NCI-H2171 (cell line): ENCODE data around the gene TNFAIP8L1.

Experiments
- DNase-seq: peaks from one replicate; lab custom pipeline; 2025; lab: John Stamatoyannopoulos, UW

TNFAIP8L1 gene

DNA sequence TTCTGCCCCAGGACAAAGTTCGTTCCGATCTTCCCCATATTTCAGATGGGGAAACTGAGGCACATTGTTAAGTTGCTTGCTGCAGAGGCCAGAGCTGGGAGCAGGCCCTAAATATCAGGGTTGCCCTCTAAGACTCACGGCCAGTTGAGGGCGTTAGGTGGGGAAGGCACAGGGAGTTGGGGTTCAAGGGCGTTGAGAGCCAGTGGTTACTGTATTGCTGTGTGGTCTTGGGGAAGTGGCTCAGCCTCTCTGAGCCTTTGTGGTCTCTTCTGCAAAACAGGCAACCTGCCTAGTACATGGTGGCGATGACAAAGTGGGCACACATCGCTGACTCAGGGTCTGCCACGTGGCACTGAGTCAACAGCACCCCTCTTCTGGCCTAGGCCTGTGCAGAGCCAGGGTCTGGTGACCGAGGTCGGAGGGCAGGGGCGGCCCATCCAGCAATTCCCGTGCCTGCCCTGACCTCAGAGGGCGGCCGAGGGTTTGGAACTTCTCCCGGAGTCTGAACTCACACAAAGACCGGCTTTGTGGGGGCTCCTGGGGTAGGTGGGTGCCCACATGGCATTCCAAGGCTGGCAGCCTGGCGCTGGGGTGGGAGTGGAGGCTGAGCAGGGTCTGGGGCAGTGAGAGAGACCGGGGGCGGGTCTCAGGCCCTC, 10.2 kb downstream of the TNFAIP8L1 start:
- DNase-seq = no peak

DNA sequence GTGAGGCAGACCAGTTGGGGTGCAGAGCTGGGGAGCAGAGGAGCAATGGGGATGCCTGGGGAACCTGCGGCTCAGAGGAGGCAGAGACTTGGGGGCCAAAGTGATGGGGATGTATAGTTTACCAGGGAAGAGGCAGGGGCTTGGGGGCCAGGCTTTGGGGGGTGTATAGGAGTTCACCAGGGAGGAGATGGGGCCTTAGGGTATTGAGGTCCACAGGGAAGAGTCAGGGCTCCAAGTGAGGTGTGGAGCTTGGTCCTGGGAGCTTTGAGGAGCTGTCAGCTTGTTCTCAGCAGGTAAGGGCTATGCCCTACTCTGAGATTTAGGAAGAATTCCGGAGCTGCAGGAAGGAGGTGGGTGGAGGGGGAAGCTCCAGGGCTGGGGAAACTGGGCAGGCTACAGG, 10.8 kb downstream of the TNFAIP8L1 start:
- DNase-seq = no peak

DNA sequence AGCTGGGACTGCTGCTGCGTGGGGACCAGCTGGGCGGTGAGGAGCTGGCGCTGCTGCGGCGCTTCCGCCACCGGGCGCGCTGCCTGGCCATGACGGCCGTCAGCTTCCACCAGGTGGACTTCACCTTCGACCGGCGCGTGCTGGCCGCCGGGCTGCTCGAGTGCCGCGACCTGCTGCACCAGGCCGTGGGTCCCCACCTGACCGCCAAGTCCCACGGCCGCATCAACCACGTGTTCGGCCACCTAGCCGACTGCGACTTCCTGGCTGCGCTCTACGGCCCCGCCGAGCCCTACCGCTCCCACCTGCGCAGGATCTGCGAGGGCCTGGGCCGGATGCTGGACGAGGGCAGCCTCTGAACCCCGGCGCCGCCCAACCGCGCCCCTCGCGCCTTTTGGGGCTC, 12.8 kb downstream of the TNFAIP8L1 start:
- DNase-seq = no peak

DNA sequence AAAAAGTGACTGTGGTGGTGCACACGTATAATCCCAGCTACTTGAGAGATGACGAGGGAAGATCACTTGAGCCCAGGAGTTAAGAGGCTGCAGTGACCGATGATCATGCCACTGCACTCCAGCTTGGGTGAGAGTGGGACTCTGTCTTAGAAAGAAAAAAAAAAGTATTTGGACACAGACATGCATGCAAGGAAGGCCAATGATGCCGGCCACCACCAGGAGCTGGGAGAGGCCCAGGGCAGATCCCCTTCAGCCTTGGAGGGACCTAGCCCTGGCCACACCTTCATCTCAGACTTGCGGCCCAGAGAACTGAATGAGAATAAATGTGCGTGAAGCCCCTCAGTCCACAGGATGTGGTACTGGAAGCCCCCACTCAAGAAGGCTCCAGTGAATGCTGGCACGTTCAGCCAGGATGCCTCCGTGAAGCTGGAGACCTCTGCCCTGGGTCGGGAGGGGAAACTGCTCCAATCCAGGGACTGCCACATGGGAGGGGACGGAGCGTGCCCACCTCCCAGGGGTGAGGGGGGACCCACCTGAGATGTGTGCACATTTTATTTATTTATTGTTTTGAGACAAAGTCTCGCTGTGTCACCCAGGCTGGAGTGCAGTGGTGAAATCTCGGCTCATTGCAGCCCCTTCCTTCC, 14.6 kb downstream of the TNFAIP8L1 start:
- DNase-seq = no peak

DNA sequence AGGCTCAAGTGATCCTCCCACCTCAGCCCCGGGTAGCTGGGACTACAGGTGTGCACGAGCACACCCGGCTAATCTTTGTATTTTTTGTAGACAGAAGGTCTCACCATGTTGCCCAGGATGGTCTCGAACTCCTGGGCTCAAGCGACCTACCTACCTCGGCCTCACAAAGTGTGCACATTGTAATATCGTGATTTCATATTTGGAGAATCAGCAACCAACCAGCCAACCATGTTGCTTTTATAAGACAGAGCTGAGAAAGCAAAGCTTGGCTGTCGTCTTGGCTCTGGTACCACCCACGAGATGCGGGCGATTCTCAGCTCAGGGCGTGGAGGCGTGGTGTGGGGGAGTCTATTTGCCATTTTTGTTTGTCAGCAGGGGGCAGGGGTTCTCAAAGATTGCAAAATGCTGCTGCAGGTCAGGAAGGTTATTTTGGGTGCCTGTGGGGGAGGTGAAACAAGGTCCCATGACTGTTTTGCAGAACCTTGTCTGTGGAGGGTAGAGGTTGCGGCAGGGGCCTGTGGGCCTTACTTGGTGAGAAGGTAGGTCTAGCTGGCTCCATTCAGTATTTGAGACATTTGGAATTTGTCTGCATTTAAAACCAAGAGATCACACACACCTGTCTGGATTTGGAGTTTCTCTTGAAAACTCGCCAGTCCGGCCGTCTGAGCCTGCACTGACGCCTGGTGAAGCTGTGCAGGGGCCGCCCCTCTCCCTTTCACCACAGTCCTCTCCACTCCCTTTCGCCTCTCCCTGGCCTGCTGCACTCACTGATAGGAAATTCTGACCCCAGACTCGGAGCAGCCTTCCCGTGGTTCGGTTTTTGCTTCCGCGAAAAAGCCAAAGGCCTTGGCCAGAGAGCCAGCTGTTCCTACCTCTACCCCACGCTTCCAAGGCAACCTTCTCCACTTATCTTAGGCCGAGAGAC, 15.4 kb downstream of the TNFAIP8L1 start:
- no peak for DNase-seq

DNA sequence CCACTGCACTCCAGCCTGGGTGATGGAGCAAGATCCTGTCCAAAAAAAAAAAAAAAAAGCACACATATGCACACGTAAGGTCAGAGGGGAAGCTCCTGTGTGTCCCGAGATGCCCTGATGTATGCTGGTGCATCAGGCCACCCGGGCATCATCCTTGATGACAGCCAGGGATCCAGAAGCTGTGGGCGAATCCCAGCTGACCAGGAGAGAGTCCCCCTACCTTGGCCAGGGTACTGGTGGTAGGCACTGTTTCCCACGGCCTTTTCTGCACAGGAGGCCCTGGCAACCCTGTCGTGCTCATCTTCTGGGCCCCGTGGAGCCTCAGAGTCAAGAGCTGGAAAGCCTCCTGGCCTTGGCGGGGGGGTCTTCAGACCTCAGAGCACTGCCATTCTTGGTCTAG, 16.8 kb downstream of the TNFAIP8L1 start:
- no peak for DNase-seq

DNA sequence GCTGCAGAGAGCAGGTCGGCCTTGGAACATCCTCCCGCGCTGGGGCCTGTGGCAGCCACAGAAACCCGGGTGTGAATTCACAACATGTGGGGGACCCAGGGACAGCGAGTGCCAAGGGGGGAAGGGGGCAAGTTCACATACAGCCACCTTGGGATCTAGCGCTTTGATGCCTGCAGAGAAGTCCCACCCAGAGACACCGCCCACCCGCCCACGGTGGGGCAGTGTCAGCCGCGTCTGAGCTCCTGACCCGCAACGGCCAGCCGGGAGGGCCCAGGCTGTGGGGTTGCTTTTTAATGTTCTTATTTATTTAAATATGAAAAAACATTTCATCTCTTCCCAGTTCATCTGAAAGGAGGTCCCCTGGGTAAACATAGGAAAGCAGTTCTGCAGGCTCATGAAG, 17.9 kb downstream of the TNFAIP8L1 start:
- no peak for DNase-seq

DNA sequence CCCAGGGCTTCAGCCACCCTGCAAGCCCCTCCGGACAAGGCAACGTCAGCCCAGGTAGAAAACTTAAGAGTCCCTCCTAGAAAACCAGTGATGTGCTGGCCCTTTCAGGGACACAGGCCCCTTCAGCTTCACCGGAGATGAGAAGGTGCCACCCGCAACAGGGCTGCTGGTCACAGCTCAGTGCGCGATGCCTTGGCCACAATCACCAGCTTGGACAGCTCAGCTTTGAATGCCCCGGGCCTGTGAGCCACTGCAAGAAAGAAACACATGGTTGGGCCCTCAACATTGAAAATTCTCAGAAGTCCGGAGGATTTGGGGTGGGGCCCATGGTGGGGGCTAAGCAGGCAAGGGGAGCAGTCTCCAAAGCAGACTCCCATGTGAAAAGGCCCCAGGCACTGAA, 18.5 kb downstream of the TNFAIP8L1 start:
- no peak for DNase-seq

DNA sequence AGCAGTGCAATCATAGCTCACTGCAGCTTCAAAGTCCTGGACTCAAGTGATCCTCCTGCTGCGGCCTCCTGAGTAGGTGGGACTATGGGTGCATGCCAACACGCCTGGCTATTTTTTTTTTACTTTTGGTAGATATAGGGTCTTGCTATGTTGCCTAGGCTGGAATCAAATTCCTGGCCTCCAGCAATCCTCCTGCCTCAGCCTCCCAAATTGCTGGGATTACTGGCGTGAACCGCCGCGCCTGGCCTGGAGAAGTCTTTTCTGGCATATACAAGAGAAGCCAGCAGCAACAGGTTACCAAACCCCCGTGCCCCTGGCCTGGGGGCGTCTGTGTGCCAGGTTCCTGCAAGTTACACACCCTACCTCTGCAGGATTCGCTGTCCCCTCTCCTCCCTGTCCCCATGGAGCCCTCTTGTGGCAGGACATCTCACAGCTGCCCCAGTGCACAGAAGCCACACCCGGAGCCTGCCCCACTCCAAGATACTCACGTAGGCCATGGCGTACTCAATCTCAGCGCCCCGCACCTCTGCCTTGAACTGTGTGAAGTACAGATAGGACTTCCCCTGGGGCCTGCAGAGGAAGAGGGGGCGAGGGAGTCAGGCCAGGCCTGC, 21.0 kb downstream of the TNFAIP8L1 start:
- peak; percentile 43 for DNase-seq

DNA sequence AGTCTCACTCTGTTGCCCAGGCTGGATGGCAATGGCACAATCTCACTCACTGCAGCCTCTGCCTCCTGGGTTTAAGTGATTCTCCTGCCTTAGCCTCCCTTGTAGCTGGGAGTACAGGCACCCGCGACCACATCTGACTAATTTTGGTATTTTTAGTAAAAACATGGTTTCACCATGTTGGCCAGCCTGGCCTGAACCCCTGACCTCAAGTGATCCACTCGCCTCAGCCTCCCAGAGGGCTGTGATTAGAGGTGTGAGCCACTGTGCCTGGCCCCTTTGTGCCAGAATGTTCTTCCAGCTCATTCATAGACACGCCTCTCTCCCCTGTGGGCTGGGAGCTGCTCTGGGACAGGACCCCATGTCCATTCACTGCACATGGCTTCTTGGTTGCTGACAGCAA, 21.7 kb downstream of the TNFAIP8L1 start:
- DNase-seq = no peak

DNA sequence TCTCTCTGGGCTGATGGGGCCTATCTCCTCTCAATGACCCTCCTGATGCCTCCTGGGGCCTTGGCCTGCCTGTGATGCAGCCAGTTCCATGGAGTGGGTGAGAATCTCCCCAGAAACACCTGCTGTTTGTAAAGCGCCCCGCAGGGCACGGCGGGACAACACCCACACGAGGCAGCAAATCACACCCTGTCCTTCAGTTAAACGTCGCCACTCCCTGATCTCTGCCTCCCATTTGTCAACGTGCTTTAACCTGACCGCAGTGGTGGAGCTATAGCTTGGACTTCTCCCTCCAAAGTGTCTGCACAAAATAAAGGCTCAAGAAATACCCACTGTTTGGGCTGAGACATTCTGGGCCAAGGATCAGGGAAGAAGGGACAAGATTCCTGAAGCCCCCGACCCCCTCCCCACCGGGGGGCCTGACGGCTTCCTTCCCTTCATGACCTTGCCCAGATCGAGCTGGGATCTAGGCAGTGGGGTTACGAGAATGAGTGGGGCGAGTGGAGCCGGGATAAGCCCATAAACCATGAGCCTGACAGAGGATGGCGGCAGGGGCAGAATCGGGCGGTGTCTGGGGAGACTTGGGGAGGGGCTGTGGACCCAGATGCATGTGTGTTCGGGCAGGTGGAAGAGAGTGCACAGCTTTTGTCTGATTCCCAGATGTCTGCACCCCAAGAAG, 22.8 kb downstream of the TNFAIP8L1 start:
- DNase-seq = no peak

DNA sequence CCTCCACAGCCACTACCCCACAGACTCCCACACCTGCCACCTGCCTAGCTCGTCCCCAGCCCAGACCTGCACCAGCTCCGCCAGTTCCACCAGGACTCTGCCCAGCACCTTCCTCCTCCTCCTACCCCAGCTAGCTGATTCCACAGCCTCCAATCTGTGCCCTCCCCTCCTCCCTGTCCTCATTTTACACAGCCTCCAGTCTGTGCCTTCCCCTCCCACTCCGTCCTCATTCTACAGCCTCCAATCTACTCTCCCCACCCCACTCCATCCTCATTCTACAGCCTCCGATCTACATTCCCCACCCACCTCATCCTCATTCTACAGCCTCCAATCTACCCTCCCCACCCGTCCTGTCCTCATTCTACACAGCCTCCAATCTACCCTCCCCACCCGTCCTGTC, 23.5 kb downstream of the TNFAIP8L1 start:
- no peak for DNase-seq

DNA sequence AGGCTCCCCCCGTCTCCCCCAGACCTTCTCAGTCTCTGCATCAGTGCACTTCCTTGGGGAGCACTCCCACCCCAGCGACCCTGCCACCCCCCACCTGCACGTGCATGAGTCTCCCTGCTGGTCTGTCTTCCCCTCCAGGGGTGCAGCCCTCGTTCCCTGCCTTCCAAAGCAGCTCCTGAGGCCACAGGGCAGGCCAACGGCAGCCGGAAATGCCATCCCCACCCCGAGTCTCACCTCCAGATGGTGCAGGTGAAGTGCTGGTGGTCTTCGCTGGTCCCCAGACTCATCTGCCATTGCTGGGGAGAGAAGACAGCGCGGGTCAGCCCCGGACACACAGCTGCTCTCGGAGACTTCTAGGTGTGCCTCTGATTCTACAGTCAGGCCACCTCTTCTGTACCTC, 25.3 kb downstream of the TNFAIP8L1 start:
- no peak for DNase-seq

DNA sequence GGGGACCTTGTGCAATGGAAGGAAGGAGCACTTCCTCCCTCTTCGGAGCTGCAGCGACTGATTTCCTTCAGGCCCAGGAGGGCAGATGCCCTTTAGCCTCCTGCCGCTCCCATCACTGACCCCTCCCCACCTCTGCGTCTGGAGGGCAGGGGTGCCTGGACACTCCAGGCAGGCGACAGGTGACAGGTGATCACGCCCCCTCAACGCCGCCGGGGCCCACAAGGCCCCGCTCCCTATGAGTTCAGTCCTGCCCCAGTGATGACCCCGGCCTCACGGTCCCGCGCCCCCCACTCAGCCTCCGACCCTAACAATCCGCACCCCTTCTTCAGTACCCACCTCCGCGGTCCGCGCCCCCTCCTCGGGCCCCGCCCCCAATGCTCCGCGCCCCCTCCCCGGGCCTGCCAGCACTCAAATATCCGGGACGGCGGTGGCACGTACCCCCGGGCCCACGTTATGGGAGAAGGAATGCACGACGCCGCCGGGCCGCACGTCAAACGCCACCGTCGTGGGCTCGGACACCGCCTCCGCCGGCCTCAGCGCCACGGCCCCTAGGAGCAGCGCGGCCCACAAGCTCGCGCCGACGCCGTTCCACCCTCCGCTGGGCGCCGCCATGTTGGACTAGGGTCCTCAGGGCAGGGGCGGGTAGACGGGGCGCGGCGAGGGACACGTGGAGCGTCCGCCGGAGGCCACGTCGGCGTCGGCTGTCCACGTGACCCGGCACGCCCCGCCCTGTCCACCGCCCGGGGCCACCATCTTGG, 30.6 kb downstream of the TNFAIP8L1 start, which contains the start of gene MYDGF:
Gene MYDGF, minus strand, starts transcription at position 620 of the 758 bp plus-strand sequence. Its CDS starts 8 bp downstream, at position 612.
- DNase-seq = peak; percentile 89

DNA sequence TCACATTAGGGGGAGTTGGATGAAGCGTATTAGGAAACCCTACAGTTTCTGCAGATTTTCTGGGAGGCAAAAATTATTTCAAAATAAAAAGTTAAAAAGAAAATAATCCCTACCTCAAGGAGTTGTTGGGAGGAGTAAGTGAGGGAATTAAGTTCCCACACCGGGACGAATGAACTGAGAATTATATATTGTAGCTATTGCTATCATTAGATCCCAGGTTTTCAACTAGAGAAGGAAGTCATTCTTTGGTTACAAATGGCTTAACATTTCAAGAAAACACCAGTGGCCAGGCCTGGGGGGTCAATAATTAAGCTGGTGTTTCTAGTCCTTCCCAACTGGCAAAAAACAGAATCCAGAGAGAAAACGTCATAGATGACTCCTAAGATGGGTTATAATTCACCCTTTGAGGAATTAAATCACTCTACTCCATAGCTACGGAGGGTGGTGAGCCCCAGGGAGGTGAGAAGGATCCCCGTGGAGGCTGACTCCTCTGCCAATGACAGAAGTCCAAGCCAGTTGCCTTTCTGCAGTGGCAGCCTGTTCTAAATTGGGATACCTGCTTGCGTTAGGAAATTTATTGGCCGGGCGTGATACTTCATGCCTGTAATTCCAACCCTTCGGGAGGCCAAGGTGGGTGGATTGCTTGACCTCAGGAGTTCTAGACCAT, 32.0 kb downstream of the TNFAIP8L1 start:
- no peak for DNase-seq

DNA sequence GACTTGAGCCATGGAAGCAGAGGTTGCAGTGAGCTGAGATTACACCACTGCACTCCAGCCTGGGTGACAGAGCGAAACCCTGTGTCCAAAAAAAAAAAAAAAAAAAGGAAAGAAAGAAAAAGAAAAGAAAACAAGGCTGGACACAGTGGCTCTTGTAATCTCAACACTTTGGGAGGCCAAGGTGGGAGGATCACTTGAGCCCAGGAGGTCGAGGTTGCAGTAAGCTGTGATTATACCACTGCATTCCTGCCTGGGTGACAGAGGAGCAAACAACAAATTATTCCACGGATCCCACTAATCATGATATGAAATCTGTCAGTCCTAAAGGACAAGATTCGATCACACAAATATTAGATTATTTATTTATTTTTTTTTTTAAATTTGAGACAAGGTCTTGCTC, 33.9 kb downstream of the TNFAIP8L1 start:
- no peak for DNase-seq

DNA sequence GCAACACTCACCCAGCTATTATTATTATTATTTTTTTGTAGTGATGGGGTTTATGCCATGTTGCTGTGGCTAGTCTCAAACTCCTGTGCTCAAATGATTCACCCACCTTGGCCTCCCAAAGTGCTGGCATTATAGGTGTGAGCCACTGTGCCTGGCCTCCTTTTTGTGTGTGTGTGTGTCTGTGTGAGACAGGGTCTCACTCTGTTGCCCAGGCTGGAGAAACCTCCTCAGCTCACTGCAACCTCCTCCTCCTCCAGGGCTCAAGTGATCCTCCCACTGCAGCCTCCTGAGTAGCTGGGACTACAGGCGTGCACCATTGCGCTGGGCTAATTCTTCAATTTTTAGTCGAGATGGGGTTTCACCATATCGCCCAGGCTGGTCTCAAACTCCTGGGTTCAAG, 34.4 kb downstream of the TNFAIP8L1 start:
- no peak for DNase-seq

DNA sequence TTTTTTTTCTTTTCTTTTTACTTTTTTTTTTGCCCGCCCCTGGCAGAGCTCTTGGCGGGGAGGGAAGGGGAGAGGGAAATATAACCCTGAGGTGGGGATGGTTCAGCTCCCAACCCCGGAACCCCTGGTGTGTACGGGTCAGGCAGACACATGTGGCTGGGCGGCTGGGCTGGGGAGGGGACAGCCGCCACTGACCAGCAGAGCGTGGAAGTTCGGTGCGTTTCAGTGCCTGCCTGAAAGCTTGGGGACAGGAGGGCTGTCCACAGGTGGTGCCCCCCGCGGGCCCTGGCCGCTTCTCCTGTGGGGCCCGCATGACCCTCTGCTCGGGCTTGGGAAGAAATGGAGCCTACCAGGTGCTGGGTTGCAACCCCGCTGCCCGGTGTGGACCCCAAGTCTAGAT, 36.0 kb downstream of the TNFAIP8L1 start:
- DNase-seq = no peak

DNA sequence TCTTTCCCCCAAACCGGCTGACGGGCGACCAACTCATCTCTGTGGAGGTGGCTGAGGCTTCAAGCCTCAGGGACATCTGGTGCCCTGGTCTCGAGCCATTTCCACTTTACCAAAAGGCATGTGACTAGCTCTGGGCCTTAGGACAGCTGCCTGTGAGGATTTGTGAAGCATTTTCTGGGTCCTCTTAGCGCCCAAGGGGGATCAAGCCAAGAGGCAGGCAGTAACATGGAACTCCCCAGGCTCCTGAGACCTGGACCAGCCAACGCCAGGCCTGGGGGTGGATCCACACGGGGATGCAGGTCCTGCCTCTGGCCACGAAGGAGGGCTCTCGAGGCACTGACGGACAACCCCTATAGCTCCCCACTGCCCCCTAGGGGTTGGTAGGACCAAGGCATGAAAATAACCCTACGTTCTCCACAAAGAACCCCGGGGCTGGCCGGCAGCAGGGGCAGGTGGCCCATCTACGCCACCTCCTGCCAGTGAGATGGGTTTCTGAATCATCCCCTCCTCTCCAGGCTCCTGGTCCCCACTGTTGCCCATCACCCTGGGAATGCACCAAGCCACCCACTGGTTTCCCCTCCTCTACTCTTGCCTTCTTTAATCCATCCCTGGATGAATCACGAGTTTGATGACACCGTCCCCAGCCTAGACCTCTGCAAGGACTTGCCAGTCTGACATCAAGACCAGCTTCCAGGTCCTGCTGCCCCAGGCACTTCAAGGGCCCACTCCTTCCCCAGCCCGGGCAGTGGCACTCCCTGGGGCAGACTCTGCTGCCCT, 37.8 kb downstream of the TNFAIP8L1 start:
- DNase-seq = no peak
